Adrenal gland (tissue), 12 donors: ENCODE measurements around the gene LCOR. TPM values are rescaled to one million over a fixed set of nuclear protein-coding genes. Genes with fewer than 3 reads are reported as not detected.

Experiments used
- DNase-seq, 7 donors: peaks; one replicate each; pipeline ENCODE4 v3.0.0-alpha.2; 2019 to 2020
- H3K27ac ChIP-seq, 5 donors: fragments of 200-600 bp; sonication (generic) in 4 of 5; 1 replicate in 3 of 5; 2 replicates in 2 of 5; pipeline versions ENCODE4 v1.5.1 to v1.8.0; 2016 to 2020; ENCODE audit warnings: mild to moderate bottlenecking in 1 of 5
- H3K27me3 ChIP-seq: fragments of 200-600 bp; 2 replicates; pipeline ENCODE4 v1.8.0; 2021
- H3K36me3 ChIP-seq, 2 donors: fragments of 200-600 bp; replicated peaks in 1 of 2; 1 replicate in 1 of 2; 2 replicates in 1 of 2; pipeline versions ENCODE4 v1.5.1 to v1.8.0; 2018 to 2022
- H3K4me1 ChIP-seq, 2 donors: fragments of 200-600 bp; replicated peaks in 1 of 2; 1 replicate in 1 of 2; 2 replicates in 1 of 2; pipeline versions ENCODE4 v1.5.1 to v1.8.0; 2018 to 2021
- H3K4me3 ChIP-seq, 4 donors: fragments of 200-600 bp; sonication (generic) in 3 of 4; one replicate each; pipeline ENCODE4 v1.5.1; 2016 to 2018
- H3K9me3 ChIP-seq, 3 donors: fragments of 200-600 bp; sonication (generic) in 1 of 3; replicated peaks in 1 of 3; 1 replicate in 2 of 3; 2 replicates in 1 of 3; pipeline versions ENCODE4 v1.5.1 to v1.8.0; 2016 to 2021
- CTCF ChIP-seq, 6 experiments: fragments of 450-650 bp in 4 of 6; fragments of 200-600 bp in 2 of 6; sonication (generic) in 1 of 6; IDR thresholded peaks; 1 replicate in 5 of 6; 2 replicates in 1 of 6; pipeline versions ENCODE4 v1.5.1 to v1.8.0; 2016 to 2021; ENCODE audit warnings: antibody characterized with exemption in 6 of 6, mild to moderate bottlenecking in 2 of 6, moderate library complexity in 1 of 6
- POLR2A ChIP-seq, 2 donors: fragments of 450-650 bp; IDR thresholded peaks; one replicate each; pipeline ENCODE4 v1.6.1; 2017; ENCODE audit warnings: antibody characterized with exemption in 2 of 2, mild to moderate bottlenecking in 2 of 2, moderate library complexity in 1 of 2
- WGBS, 4 donors: extraction: QIAGEN DNeasy Blood & Tissue Kit in 2 of 4; methylation state at CpG; one replicate each; pipeline versions ENCODE4 v1.1.5 to v1.1.7; 2013 to 2017; 5-methylcytosine and 5-hydroxymethylcytosine counted together
- intact Hi-C, 2 donors: fragments of 100-400 bp; cut with DNase I; formaldehyde crosslinking; loops; one replicate each; pipeline versions ENCODE4 v1.14.1 to v1.15.0; 2022 to 2023
- polyA plus RNA-seq, 3 donors: library from polyadenylated mRNA; stranded (reverse); fragments of 200-250 nt in 2 of 3; fragments of 350-450 nt in 1 of 3; fragmentation: Illumina TruSeq in 1 of 3; extraction: RNeasy Lipid Tissue Mini Kit (QIAGEN cat#74804) in 1 of 3; gene quantifications; one replicate each; pipeline ENCODE4 v1.2.3, GENCODE V29; 2013 to 2014
- total RNA-seq, 9 donors: library from RNA; depleted of rRNA in 4 of 9; stranded (reverse); fragments of >200 nt in 4 of 9; fragments of 120-200 nt in 1 of 9; fragmentation: NEBNext Ultra II Directional in 1 of 9; extraction: Animal tissue kit (Norgen Biotek cat#: 25700) in 1 of 9; gene quantifications; one replicate each; pipeline versions ENCODE4 v1.1.0 to v1.2.4, GENCODE V29; 2013 to 2023
- donor health status: healthy with polysubstance abuse.
- donor health status: Bipolar disorder and iron deficiency.
- donor health status: DM: yes; HTN: yes; CAD: no.
- donor health status: DM: no; HTN: no; CAD: no.
- donor health status: DM: no; HTN: no; CAD: no.
- donor health status: DM: yes; HTN: yes; CAD: no.

LCOR gene
- total and polyA plus RNA-seq, 12 donors = 1.5 to 38.4 (median 17.2) TPM

GRCh38 chr10:97017474-97017903 is 185.4 kb downstream of the LCOR start:
- H3K36me3 ChIP-seq = no peaks in the 10 kb centered on the region
- no peak for DNase-seq
- no peak for TF ChIP-seq POLR2A (IDR thresholded peaks at IDR 0.05)
- no peak for TF ChIP-seq CTCF (IDR thresholded peaks at IDR 0.05)
- no peak overlapping the region for H3K27ac ChIP-seq
- 85 to 98% (median 91%) methylated on average over 4 to 5 of the region's 5 CpGs for WGBS, 4 donors
- no peak overlapping the region for H3K4me3 ChIP-seq
- H3K27me3 ChIP-seq = no peaks in the 10 kb centered on the region
- H3K4me1 ChIP-seq = peaks cover 9 to 12% of the 10 kb centered on the region in 2 donors
- H3K9me3 ChIP-seq = no peaks in the 10 kb centered on the region
- intact Hi-C loops = no loop called here

GRCh38 chr10:97018251-97019212 is 186.4 kb downstream of the LCOR start:
- Histone ChIP-seq H3K36me3 (no peaks in the 10 kb centered on the region), H3K4me3 (no peak overlapping the region), H3K9me3 (no peaks in the 10 kb centered on the region), H3K4me1 (peaks cover 12 to 14% of the 10 kb centered on the region in 2 donors), H3K27me3 (no peaks in the 10 kb centered on the region), H3K27ac (no peak overlapping the region)
- intact Hi-C loops = no loop called here
- TF ChIP-seq CTCF (IDR thresholded peaks at IDR 0.05) (no peak), POLR2A (IDR thresholded peaks at IDR 0.05) (no peak)
- no peak for DNase-seq
- WGBS, 4 donors = 77 to 90% (median 84%) methylated on average over 11 to 18 of the region's 18 CpGs

- Histone ChIP-seq H3K36me3 (no peaks in the 10 kb centered on the region), H3K9me3 (no peaks in the 10 kb centered on the region), H3K4me1 (peaks cover 17 to 22% of the 10 kb centered on the region in 2 donors), H3K27me3 (no peaks in the 10 kb centered on the region), H3K27ac (no peak overlapping the region), H3K4me3 (no peak overlapping the region)
- 93 to 94% (median 93%) methylated on average over 11 to 12 of the region's 12 CpGs for WGBS, 4 donors
- DNase-seq = no peak
- TF ChIP-seq POLR2A (IDR thresholded peaks at IDR 0.05) (no peak), CTCF (IDR thresholded peaks at IDR 0.05) (no peak)
- intact Hi-C loops = no loop called here
Observed at GRCh38 chr10:97019213-97019844, 187.2 kb downstream of the LCOR start.
